Activated T-helper 2 cell treated with anti-CD3 and anti-CD28 coated beads, Interferon-gamma antibody, Interleukin-2, Interleukin-4, amounts not matched to agents 10 μg/mL and 5 μg/mL and 100 μg/mL, durations not matched to agents 14 hours and 24 hours and 36 hours (primary cell): ENCODE results near the gene RASSF4. TPM values are rescaled to one million over a fixed set of nuclear protein-coding genes. Genes with fewer than 3 reads are reported as not detected.

ENCODE experiments used
- DNase-seq: peaks from one replicate; pipeline ENCODE4 v3.0.0; 2021; ENCODE audit warnings: low spot score
- H3K27ac Mint-ChIP-seq: one replicate; pipeline ENCODE4 v1.8.0; 2021; ENCODE audit warnings: mixed read lengths
- H3K27me3 Mint-ChIP-seq: one replicate; pipeline ENCODE4 v1.8.0; 2021; ENCODE audit warnings: low read depth, mixed read lengths
- H3K36me3 Mint-ChIP-seq: one replicate; pipeline ENCODE4 v1.8.0; 2021; ENCODE audit warnings: low read depth, mixed read lengths
- H3K4me1 Mint-ChIP-seq: one replicate; pipeline ENCODE4 v1.8.0; 2021; ENCODE audit warnings: low read depth, mixed read lengths
- H3K4me3 Mint-ChIP-seq: one replicate; pipeline ENCODE4 v1.8.0; 2021; ENCODE audit warnings: low read depth, mild to moderate bottlenecking, moderate library complexity, mixed read lengths
- H3K9me3 Mint-ChIP-seq: one replicate; pipeline ENCODE4 v1.8.0; 2021; ENCODE audit warnings: mixed read lengths
- intact Hi-C: fragments of 100-400 bp; cut with micrococcal nuclease; formaldehyde crosslinking; loops from one replicate; pipeline ENCODE4 v1.15.1; 2023
- total RNA-seq: library from RNA; stranded (reverse); gene quantifications from 2 replicates; pipeline ENCODE4 v1.2.3, GENCODE V29; 2022

Gene RASSF4
- total RNA-seq, 1 donor from 2014 or later, result 0.66 TPM

GRCh38 chr10:44931621-44932516 is 27.7 kb upstream of the RASSF4 start:
- Mint-ChIP-seq H3K9me3 (no peaks in the 10 kb centered on the region), H3K4me1 (peaks cover 6% of the 10 kb centered on the region), H3K27ac (no peak overlapping the region), H3K4me3 (no peak overlapping the region), H3K36me3 (no peaks in the 10 kb centered on the region), H3K27me3 (no peaks in the 10 kb centered on the region)
- intact Hi-C loops, result loop anchor here (1.0 to 2.0 kb wide), 2 partner anchors 43 to 77 kb away; no protein-coding TSS in a partner anchor
- no peak for DNase-seq

DNA sequence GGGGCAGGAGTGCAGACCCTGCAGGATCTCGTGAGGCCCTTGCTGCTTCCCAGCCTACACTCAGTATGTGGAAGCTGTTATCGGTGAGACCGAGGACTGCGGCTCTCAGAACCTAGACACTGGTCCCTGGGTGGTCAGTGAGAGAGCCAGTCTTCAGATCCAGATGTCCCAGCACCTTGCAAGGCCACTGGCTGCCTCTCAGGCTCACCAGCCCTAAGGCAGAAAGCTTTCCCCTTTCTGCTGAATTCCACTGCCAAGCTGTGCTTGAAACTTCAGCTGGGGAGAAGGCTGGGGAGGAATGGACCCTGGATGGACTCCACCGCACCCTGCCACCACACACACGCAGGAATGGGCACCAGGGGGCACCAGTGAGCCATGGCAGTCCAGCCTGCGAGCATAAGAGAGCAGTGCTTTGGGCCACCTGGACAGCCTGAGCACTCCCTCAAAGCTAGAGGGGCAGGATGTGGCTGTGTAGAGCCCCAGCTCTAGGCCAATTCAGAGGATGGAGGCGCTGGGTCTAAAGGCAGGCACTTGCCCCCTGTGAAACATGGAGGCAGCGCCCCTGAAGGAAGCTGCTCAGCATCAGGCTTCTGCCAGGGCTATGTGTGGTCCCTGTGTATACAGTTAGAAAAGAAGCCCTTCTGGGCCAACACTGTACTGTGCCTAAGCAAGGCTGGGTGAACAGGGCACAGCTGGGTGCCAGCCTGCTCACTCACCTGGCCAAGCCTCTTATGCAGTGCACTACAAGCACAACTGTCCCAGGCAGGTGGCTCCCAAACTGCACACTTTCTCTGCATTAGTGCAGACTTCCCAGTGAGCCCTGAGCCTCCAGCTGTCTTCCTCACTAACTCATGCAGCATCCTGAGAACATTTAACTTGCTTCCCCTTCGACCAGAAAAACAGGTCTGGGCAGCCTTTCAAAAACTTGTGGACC is 26.8 kb upstream of the RASSF4 start:
- intact Hi-C loops, result loop anchor here (1.0 to 2.0 kb wide), 2 partner anchors 43 to 76 kb away; no protein-coding TSS in a partner anchor
- Mint-ChIP-seq H3K4me3 (no peak overlapping the region), H3K36me3 (no peaks in the 10 kb centered on the region), H3K27me3 (no peaks in the 10 kb centered on the region), H3K9me3 (no peaks in the 10 kb centered on the region), H3K27ac (no peak overlapping the region), H3K4me1 (peaks cover 8% of the 10 kb centered on the region)
- peak; percentile 74 for DNase-seq

DNA sequence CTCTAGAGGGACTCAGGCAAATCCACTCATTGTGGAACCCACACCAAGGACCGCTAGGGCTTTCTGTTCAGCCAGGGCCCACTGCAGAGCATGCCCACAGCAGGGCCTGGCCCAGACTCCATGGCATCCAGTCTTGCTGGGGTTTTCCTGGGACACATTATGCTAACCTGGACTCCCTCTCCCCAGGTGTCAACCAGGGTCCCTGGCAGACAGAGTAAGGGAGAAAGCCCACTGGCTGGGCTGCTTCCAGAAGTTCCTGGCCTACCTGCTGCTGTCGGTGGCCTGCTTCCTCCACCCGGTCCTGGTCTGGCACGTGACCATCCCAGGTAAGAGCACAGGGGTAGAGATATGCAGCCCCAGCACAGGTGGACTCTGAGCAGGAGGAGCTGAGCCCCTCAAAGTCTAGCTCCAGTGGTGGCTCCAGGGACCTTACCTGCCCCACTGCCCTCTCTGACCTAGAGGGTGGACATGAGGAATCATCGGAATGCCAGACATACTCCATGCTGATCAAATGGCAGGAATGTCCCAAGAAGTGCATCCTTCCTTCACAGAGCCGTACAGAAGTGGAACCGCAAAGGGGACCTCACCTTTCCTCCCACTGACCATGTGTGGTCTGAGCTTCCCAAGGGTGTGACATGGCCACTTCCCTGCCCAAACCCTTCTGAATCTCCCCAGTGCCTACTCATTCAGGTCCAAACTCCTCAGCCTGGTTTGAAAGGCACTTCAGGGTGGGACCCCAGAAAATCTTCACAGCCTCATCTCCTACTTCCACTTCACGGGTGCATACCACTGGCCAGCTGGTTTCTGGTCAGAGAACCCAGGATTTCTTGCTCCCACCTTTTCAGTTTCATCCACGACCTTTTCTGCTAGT is 25.9 kb upstream of the RASSF4 start:
- no peaks in the 10 kb centered on the region for H3K27me3 Mint-ChIP-seq
- H3K36me3 Mint-ChIP-seq, result no peaks in the 10 kb centered on the region
- H3K4me3 Mint-ChIP-seq, result no peak overlapping the region
- H3K27ac Mint-ChIP-seq, result no peak overlapping the region
- intact Hi-C loops, result loop anchor here (2.0 kb wide), 1 partner anchor 75 kb away; no protein-coding TSS in a partner anchor
- H3K9me3 Mint-ChIP-seq, result no peaks in the 10 kb centered on the region
- peaks cover 8% of the 10 kb centered on the region for H3K4me1 Mint-ChIP-seq
- DNase-seq, result no peak

- Mint-ChIP-seq H3K27me3 (no peaks in the 10 kb centered on the region), H3K4me1 (peaks cover 8% of the 10 kb centered on the region), H3K9me3 (no peaks in the 10 kb centered on the region), H3K36me3 (no peaks in the 10 kb centered on the region), H3K4me3 (no peak overlapping the region), H3K27ac (no peak overlapping the region)
- DNase-seq, result no peak
- intact Hi-C loops, result no loop called here
Measured at GRCh38 chr10:44934416-44935200, 25.0 kb upstream of the RASSF4 start.

GRCh38 chr10:44935201-44935965 is 24.2 kb upstream of the RASSF4 start:
- H3K9me3 Mint-ChIP-seq, result no peaks in the 10 kb centered on the region
- H3K4me1 Mint-ChIP-seq, result peaks cover 8% of the 10 kb centered on the region
- intact Hi-C loops, result no loop called here
- no peaks in the 10 kb centered on the region for H3K36me3 Mint-ChIP-seq
- DNase-seq, result peak; percentile 1
- no peaks in the 10 kb centered on the region for H3K27me3 Mint-ChIP-seq
- no peak overlapping the region for H3K27ac Mint-ChIP-seq
- H3K4me3 Mint-ChIP-seq, result no peak overlapping the region

DNA sequence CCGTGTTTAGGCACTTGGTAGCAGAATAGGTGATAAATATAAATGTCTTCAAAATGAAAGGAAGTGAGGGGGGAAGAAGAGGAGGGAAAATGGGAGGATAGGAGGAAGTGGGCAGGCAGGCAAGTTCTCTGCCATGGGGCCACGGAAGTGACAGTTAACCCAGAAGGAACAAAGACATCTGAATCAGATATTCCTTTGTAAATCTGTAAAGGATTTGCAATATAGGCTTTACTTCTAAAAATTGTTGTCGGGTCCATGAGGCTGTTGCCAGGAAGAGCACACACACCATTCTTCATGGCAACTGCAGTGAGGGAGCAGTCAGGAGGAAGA is 23.7 kb upstream of the RASSF4 start:
- Mint-ChIP-seq H3K36me3 (no peaks in the 10 kb centered on the region), H3K9me3 (no peaks in the 10 kb centered on the region), H3K27me3 (no peaks in the 10 kb centered on the region), H3K27ac (no peak overlapping the region), H3K4me3 (no peak overlapping the region), H3K4me1 (peaks cover 8% of the 10 kb centered on the region)
- no peak for DNase-seq
- intact Hi-C loops, result no loop called here

DNA sequence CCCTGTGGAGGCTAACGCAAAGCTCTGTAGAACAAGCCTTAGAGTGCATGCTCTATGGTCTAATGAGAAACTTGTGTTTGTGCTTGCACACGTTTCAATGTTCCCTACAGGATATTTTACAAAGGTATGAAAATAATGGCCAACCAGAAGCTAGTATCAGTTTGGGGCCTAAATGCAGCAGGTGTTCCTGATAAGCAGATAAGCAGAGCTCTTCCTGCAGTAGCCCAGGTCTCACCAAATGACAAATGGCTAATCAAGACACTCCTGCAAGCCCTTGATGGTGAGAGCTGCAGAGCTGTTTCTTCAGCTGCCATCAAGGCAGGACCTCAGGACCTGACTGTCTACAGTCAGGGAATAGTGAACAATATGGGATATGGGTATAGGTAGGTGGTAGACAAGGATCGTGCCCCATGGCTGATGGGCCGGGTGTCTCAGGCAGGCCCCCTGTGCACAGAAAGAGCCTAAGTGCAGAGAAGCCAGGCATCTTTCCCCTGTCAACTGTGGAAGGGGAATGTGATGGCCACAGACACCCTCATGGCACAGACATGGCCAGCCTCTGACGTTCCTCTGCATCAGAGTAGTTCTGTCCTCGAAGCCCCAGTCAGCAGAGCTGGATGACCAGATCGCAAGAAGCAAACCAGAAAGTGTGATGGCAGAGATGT is 23.2 kb upstream of the RASSF4 start:
- Mint-ChIP-seq H3K27ac (no peak overlapping the region), H3K4me1 (peaks cover 8% of the 10 kb centered on the region), H3K27me3 (peaks cover 4% of the 10 kb centered on the region), H3K4me3 (no peak overlapping the region), H3K36me3 (no peaks in the 10 kb centered on the region), H3K9me3 (no peaks in the 10 kb centered on the region)
- no peak for DNase-seq
- intact Hi-C loops, result no loop called here

GRCh38 chr10:44937196-44938005 is 22.2 kb upstream of the RASSF4 start:
- intact Hi-C loops, result no loop called here
- H3K4me1 Mint-ChIP-seq, result peaks cover 8% of the 10 kb centered on the region
- DNase-seq, result no peak

GRCh38 chr10:44938956-44939355 is 20.6 kb upstream of the RASSF4 start:
- intact Hi-C loops, result no loop called here

More at GRCh38 chr10:44937196-44938005, 22.2 kb upstream of the RASSF4 start:
- H3K4me3 Mint-ChIP-seq, result no peak overlapping the region
- peaks cover 8% of the 10 kb centered on the region for H3K27me3 Mint-ChIP-seq
- no peaks in the 10 kb centered on the region for H3K36me3 Mint-ChIP-seq
- H3K9me3 Mint-ChIP-seq, result no peaks in the 10 kb centered on the region
- no peak overlapping the region for H3K27ac Mint-ChIP-seq

GRCh38 chr10:44939691-44940401 is 19.8 kb upstream of the RASSF4 start:
- peaks cover 16% of the 10 kb centered on the region for H3K27me3 Mint-ChIP-seq
- DNase-seq, result no peak
- peaks cover 8% of the 10 kb centered on the region for H3K4me1 Mint-ChIP-seq
- intact Hi-C loops, result no loop called here
- H3K4me3 Mint-ChIP-seq, result no peak overlapping the region
- no peaks in the 10 kb centered on the region for H3K36me3 Mint-ChIP-seq
- peaks cover 10% of the 10 kb centered on the region for H3K9me3 Mint-ChIP-seq
- no peak overlapping the region for H3K27ac Mint-ChIP-seq

More at GRCh38 chr10:44938956-44939355, 20.6 kb upstream of the RASSF4 start:
- Mint-ChIP-seq H3K36me3 (no peaks in the 10 kb centered on the region), H3K27ac (no peak overlapping the region), H3K27me3 (peaks cover 14% of the 10 kb centered on the region), H3K4me1 (peaks cover 8% of the 10 kb centered on the region), H3K9me3 (peaks cover under 1% of the 10 kb centered on the region), H3K4me3 (no peak overlapping the region)
- DNase-seq, result no peak
